HepG2 (cell line): ENCODE data around the gene ARHGAP9. TPM values are rescaled to one million over a fixed set of nuclear protein-coding genes. Genes with fewer than 3 reads are reported as not detected.

Source experiments
- BCL3 ChIP-seq: sonication (generic); formaldehyde crosslinking; IDR thresholded peaks from 2 replicates; pipeline ENCODE4 v1.5.1; 2020; ENCODE audit warnings: mild to moderate bottlenecking, missing genetic modification reagents, moderate library complexity
- CBX2 ChIP-seq, 2 experiments: fragments of 200-600 bp in 1 of 2; sonication (generic); formaldehyde crosslinking in 1 of 2; IDR thresholded peaks; 2 replicates each; pipeline versions ENCODE4 v1.7.0 to v1.8.1; 2018 to 2022; ENCODE audit warnings: low read depth in 2 of 2, low read length in 1 of 2, mild to moderate bottlenecking in 1 of 2, missing genetic modification reagents in 1 of 2
- CHCHD3 ChIP-seq: sonication (generic); formaldehyde crosslinking; IDR thresholded peaks from 2 replicates; pipeline ENCODE4 v1.8.0; 2022; ENCODE audit warnings: mild to moderate bottlenecking, missing genetic modification reagents, moderate library complexity
- FOSL2 ChIP-seq: sonication (generic); formaldehyde crosslinking; IDR thresholded peaks from 2 replicates; pipeline ENCODE4 v1.4.0; 2020; ENCODE audit warnings: missing genetic modification reagents
- JARID2 ChIP-seq: sonication (generic); formaldehyde crosslinking; IDR thresholded peaks from 2 replicates; pipeline ENCODE4 v1.8.1; 2023; ENCODE audit warnings: missing genetic modification reagents, inconsistent platforms; ENCODE audit not compliant: insufficient replicate concordance
- TARDBP ChIP-seq: sonication (generic); formaldehyde crosslinking; IDR thresholded peaks from 2 replicates; pipeline ENCODE4 v1.8.0; 2022; ENCODE audit warnings: mild to moderate bottlenecking, missing genetic modification reagents
- THAP9 ChIP-seq: sonication (generic); formaldehyde crosslinking; IDR thresholded peaks from 2 replicates; pipeline ENCODE4; 2020; ENCODE audit warnings: missing genetic modification reagents, mild to moderate bottlenecking, borderline replicate concordance
- TRAFD1 ChIP-seq: sonication (generic); formaldehyde crosslinking; IDR thresholded peaks from 2 replicates; pipeline ENCODE4 v1.5.1; 2020; ENCODE audit warnings: missing genetic modification reagents, mild to moderate bottlenecking, borderline replicate concordance
- YEATS2 ChIP-seq: sonication (generic); formaldehyde crosslinking; IDR thresholded peaks from 2 replicates; pipeline ENCODE4 v1.4.0; 2020; ENCODE audit warnings: missing genetic modification reagents, borderline replicate concordance
- ZNF704 ChIP-seq: sonication (generic); formaldehyde crosslinking; IDR thresholded peaks from 2 replicates; pipeline ENCODE4 v1.8.1; 2023; ENCODE audit warnings: mild to moderate bottlenecking, inconsistent platforms, moderate library complexity, missing genetic modification reagents, borderline replicate concordance
- polyA plus RNA-seq, 8 experiments: library from polyadenylated mRNA; depleted of rRNA in 3 of 8; stranded (reverse) in 7 of 8; unstranded in 1 of 8; fragments of >200 nt; fragmentation: Illumina TruSeq in 4 of 8; extraction: Trizol in 4 of 8; gene quantifications; 2 replicates each; pipeline versions ENCODE4 v1.2.1 to v1.2.3, GENCODE V29; 2011 to 2016; ENCODE audit warnings: low read depth in 4 of 8, missing spikeins in 1 of 8, mixed read lengths in 1 of 8; ENCODE audit not compliant: insufficient read depth in 1 of 8
- total RNA-seq, 5 experiments: library from RNA; depleted of rRNA; stranded (reverse); fragments of >200 nt; fragmentation: Illumina TruSeq; extraction: Trizol; gene quantifications; 2 replicates each; pipeline ENCODE4 v1.2.3, GENCODE V29; 2016; ENCODE audit warnings: low read depth in 1 of 5
- TF ChIP-seq, protein P1 (sequence below): sonication (generic); formaldehyde crosslinking; IDR thresholded peaks from 2 replicates; pipeline ENCODE4 v1.4.0; 2020; ENCODE audit warnings: mild to moderate bottlenecking, missing genetic modification reagents, borderline replicate concordance
- TF ChIP-seq, protein P2 (sequence below): sonication (generic); formaldehyde crosslinking; IDR thresholded peaks from 2 replicates; pipeline ENCODE4 v1.5.1; 2020; ENCODE audit warnings: missing genetic modification reagents, mild to moderate bottlenecking, borderline replicate concordance

The ARHGAP9 gene
- total and polyA plus RNA-seq, 2 of the 13 experiments (the other 11 are each of a cell fraction or from before 2014, with no cell fraction given) = 0.18 to 1.2 TPM

GRCh38 chr12:57522011-57522886, 42.6 kb upstream of the ARHGAP9 start, which contains the start of gene MBD6 (continued):
- TF ChIP-seq, protein P1, sequence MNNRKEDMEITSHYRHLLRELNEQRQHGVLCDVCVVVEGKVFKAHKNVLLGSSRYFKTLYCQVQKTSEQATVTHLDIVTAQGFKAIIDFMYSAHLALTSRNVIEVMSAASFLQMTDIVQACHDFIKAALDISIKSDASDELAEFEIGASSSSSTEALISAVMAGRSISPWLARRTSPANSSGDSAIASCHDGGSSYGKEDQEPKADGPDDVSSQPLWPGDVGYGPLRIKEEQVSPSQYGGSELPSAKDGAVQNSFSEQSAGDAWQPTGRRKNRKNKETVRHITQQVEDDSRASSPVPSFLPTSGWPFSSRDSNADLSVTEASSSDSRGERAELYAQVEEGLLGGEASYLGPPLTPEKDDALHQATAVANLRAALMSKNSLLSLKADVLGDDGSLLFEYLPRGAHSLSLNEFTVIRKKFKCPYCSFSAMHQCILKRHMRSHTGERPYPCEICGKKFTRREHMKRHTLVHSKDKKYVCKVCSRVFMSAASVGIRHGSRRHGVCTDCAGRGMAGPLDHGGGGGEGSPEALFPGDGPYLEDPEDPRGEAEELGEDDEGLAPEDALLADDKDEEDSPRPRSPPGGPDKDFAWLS (CRISPR knock-in tag) = peak; percentile 98
- peak; percentile 49; the same call in 1 of the 2 replicates for TF ChIP-seq CBX2 (IDR thresholded peaks at IDR 0.05; ENCODE audit: low read depth, low read length)
- no peak for TF ChIP-seq CBX2 (CRISPR knock-in tag; IDR thresholded peaks at IDR 0.05; ENCODE audit: low read depth)
- TF ChIP-seq THAP9 (CRISPR knock-in tag) = peak; percentile 54; the same call in 1 of the 2 replicates
- TF ChIP-seq, protein P2, sequence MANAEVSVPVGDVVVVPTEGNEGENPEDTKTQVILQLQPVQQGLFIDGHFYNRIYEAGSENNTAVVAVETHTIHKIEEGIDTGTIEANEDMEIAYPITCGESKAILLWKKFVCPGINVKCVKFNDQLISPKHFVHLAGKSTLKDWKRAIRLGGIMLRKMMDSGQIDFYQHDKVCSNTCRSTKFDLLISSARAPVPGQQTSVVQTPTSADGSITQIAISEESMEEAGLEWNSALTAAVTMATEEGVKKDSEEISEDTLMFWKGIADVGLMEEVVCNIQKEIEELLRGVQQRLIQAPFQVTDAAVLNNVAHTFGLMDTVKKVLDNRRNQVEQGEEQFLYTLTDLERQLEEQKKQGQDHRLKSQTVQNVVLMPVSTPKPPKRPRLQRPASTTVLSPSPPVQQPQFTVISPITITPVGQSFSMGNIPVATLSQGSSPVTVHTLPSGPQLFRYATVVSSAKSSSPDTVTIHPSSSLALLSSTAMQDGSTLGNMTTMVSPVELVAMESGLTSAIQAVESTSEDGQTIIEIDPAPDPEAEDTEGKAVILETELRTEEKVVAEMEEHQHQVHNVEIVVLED (CRISPR knock-in tag) = no peak
- TF ChIP-seq YEATS2 (CRISPR knock-in tag) = no peak
- TF ChIP-seq JARID2 (CRISPR knock-in tag) = peak; percentile 41
- TF ChIP-seq CHCHD3 (CRISPR knock-in tag) = peak; percentile 14; the same call in 1 of the 2 replicates
- TF ChIP-seq FOSL2 (CRISPR knock-in tag) = peak; percentile 69
- peak; percentile 57; the same call in 1 of the 2 replicates for TF ChIP-seq ZNF704 (CRISPR knock-in tag)
- no peak for TF ChIP-seq TRAFD1 (CRISPR knock-in tag)
- peak; percentile 52; the same call in 1 of the 2 replicates for TF ChIP-seq TARDBP (CRISPR knock-in tag)
- TF ChIP-seq BCL3 (CRISPR knock-in tag) = no peak
